ENCODE measurements around the gene LPAR2.

Gene LPAR2

DNA sequence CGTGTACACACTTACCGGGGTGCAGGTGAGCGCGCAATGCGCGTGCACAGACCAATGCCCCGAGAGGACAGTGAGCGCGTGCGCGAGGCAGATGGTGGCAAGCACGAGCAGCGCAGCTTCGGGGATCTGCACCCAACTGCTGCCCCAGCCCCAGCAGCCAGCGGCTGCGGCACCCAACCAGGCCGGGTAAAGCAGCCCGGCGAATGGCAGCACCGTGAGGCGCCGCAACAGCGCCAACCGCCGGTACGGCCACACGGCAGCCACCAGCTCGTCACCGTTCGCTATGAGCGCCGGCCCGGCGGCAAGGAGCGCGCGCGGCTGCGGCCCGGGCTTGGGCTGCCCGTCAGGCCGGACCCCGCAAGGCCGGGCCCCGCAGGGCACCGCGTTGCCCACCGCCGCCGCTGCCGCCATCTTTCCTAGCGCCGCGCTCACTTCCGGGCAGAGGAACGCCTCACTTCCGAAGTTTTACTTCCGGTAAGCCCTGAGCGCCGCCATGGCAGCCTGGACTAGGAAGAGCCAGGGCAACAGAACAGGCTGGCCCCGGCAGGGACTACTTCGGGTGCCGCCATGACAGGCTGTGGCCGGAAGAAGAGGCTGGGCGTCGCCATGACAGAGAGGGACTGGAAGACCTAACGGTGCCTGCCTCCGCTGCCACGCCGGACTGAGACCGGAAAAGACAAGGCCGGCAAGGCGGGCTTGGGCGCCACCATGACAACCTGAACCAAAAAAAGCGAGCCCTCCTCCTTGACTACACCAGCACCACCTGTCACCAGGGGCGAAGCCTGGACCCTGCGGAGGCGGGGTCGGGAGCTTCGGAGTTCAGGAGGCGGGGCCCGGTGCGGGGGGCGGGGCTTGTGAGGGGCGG lies 35.5 kb upstream of the LPAR2 start, which contains the start of gene ATP13A1:
Gene ATP13A1, minus strand, starts transcription at position 421 of the 865 bp plus-strand sequence. Its CDS starts 10 bp downstream, at position 411.
- in situ Hi-C loops (cut with MboI; ENCODE audit: low sequenced_read_pairs, unreplicated experiment) = no loop called here
- TF ChIP-seq, protein P1, sequence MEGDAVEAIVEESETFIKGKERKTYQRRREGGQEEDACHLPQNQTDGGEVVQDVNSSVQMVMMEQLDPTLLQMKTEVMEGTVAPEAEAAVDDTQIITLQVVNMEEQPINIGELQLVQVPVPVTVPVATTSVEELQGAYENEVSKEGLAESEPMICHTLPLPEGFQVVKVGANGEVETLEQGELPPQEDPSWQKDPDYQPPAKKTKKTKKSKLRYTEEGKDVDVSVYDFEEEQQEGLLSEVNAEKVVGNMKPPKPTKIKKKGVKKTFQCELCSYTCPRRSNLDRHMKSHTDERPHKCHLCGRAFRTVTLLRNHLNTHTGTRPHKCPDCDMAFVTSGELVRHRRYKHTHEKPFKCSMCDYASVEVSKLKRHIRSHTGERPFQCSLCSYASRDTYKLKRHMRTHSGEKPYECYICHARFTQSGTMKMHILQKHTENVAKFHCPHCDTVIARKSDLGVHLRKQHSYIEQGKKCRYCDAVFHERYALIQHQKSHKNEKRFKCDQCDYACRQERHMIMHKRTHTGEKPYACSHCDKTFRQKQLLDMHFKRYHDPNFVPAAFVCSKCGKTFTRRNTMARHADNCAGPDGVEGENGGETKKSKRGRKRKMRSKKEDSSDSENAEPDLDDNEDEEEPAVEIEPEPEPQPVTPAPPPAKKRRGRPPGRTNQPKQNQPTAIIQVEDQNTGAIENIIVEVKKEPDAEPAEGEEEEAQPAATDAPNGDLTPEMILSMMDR (IDR thresholded peaks at IDR 0.05; ENCODE audit: borderline replicate concordance, control extremely low read depth, extremely low read depth, insufficient read depth, missing control alignments) = no peak
- peak; percentile 90 for DNase-seq (ENCODE audit: low spot score)

DNA sequence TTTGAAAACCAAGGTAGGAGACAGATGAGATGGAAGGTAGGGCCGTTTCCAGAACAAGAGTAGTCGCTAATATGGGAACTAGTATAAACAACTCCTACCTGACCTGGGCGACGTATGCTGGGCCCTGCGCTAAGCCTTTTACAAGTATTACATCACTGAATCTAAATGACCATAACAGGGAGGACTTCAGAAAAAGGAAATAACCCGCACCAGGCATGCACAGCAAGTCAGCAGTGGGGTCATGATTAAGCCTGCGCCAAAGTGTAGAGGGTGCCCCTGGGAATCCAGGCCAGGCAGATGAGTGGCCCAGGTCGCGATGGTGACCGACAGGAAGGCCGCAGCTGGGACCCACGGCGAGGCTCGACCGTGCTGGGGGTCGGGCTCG lies 34.8 kb upstream of the LPAR2 start:
- DNase-seq (ENCODE audit: low spot score) = no peak
- in situ Hi-C loops (cut with MboI; ENCODE audit: low sequenced_read_pairs, unreplicated experiment) = no loop called here
- TF ChIP-seq, protein P1 (IDR thresholded peaks at IDR 0.05; ENCODE audit: borderline replicate concordance, control extremely low read depth, extremely low read depth, insufficient read depth, missing control alignments) = no peak

DNA sequence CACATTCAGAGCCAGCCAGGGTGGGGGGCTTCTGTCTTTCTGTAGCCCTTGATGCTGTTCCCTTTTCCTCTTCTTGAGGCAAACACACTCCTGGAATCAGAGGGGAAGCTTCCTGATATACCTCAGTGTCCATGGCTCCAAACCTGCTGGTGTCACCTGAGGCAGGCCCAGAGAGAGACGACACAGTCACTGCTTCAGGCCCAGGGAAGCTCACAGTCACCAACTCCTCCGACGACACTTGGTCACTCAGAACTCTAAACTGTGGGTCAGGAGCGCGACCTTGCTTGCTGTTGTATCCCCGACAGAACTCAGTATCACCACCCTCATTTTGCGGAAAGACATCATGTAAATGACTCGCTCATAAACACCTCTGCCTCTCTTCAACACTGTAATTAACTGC lies 34.3 kb upstream of the LPAR2 start:
- TF ChIP-seq, protein P1 (IDR thresholded peaks at IDR 0.05; ENCODE audit: borderline replicate concordance, control extremely low read depth, extremely low read depth, insufficient read depth, missing control alignments) = no peak
- in situ Hi-C loops (cut with MboI; ENCODE audit: low sequenced_read_pairs, unreplicated experiment) = no loop called here
- DNase-seq (ENCODE audit: low spot score) = no peak

DNA sequence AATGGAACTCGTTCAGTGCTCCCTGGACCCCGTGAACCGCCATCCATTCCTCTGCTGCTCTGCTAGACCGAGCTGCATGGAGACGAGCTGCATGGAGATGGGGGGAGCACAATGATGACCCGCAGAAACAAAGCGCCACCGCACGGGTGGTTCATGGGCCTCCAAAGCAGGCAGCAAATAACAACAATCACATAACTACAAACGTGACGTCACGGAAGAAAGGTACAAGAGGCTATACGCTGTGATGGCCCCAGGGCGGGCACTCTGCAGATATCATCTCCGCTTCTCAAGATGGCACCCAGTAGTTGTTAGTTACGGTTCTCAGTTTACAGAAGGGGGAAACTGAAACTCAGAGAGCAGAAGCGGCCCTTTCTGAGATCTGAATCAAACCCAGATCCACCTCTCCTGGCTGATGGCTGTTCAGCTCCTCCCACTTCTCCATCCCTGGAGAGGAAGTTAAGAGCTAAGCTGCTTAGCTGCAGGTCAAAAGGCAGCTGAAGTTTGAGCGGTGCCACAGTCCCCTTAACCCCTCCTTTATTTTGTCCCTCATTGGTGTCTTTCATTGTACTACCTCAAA lies 33.7 kb upstream of the LPAR2 start:
- in situ Hi-C loops (cut with MboI; ENCODE audit: low sequenced_read_pairs, unreplicated experiment) = no loop called here
- TF ChIP-seq, protein P1 (IDR thresholded peaks at IDR 0.05; ENCODE audit: borderline replicate concordance, control extremely low read depth, extremely low read depth, insufficient read depth, missing control alignments) = no peak
- DNase-seq (ENCODE audit: low spot score) = peak; percentile 82

DNA sequence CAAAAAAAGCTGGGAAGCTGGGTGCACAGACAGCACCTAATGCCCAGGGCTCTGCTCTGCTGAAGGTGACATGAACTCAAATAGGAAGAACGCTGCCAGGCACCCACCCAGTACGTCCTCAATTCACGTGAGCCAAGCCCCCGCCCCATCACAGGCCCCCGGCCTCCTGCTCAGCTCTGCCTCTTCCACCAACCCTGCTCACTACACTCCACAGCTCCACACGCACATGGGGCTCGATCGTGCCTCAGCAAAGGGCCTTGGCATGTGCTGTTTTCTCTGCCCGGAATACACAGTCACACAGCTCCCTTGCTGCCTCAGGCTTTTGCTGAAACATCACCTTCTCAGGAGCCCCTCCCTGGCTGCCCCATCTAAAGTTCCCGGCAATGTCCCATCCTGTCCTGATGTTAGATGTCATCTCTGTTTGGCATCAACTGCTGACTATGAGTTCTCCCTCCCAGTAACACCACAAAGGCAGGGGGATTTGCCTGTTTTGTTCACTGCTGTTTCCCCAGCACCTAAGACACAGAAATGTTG lies 33.2 kb upstream of the LPAR2 start:
- in situ Hi-C loops (cut with MboI; ENCODE audit: low sequenced_read_pairs, unreplicated experiment) = no loop called here
- TF ChIP-seq, protein P1 (IDR thresholded peaks at IDR 0.05; ENCODE audit: borderline replicate concordance, control extremely low read depth, extremely low read depth, insufficient read depth, missing control alignments) = no peak
- DNase-seq (ENCODE audit: low spot score) = no peak

DNA sequence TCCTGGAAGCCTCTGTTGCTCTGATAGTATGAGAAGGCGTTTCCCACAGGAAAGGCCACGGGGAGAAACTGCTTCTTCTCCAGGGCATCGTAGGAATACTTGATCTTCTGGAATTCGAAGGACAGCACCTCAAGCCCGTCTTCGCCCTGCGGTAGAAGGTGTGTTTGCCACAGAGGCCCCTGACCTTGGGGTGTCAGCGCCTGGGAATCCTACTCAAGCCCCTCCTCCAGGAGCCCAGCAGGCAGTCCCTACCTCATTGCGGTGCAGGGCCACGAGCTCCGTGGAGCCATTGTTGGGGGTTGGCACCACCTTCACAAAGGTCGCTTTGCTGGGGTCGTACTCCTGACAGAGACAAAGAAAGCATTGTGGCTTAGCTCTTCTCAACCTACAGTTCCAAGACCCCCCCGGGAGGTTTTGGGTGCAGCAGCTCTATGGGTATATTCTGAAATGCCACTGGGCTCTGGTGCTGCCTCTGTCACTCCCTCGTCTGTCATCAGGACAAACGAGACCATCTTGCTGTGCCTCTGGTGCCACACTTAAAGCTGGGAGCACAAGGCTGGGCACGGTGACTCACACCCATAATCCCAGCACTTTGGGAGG lies 31.7 kb upstream of the LPAR2 start:
- DNase-seq (ENCODE audit: low spot score) = no peak
- TF ChIP-seq, protein P1 (IDR thresholded peaks at IDR 0.05; ENCODE audit: borderline replicate concordance, control extremely low read depth, extremely low read depth, insufficient read depth, missing control alignments) = no peak
- in situ Hi-C loops (cut with MboI; ENCODE audit: low sequenced_read_pairs, unreplicated experiment) = no loop called here
